IPS-18c (cell line): ENCODE measurements around the gene HMX2.
A peak's percentile ranks its signal among the peaks of the same experiment; 100 is the strongest.

Source experiments
- H3K4me3 ChIP-seq: 2 replicates; pipeline ENCODE4 v1.7.0; 2013; ENCODE audit warnings: low read depth, mild to moderate bottlenecking, low read length, moderate library complexity; ENCODE audit not compliant: insufficient read depth
- H3K9me3 ChIP-seq: one replicate; pipeline ENCODE4 v1.6.1; 2013; ENCODE audit warnings: mild to moderate bottlenecking, low read length, moderate library complexity; ENCODE audit not compliant: control insufficient read depth, insufficient read depth

HMX2 gene, protein sequence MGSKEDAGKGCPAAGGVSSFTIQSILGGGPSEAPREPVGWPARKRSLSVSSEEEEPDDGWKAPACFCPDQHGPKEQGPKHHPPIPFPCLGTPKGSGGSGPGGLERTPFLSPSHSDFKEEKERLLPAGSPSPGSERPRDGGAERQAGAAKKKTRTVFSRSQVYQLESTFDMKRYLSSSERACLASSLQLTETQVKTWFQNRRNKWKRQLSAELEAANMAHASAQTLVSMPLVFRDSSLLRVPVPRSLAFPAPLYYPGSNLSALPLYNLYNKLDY

DNA sequence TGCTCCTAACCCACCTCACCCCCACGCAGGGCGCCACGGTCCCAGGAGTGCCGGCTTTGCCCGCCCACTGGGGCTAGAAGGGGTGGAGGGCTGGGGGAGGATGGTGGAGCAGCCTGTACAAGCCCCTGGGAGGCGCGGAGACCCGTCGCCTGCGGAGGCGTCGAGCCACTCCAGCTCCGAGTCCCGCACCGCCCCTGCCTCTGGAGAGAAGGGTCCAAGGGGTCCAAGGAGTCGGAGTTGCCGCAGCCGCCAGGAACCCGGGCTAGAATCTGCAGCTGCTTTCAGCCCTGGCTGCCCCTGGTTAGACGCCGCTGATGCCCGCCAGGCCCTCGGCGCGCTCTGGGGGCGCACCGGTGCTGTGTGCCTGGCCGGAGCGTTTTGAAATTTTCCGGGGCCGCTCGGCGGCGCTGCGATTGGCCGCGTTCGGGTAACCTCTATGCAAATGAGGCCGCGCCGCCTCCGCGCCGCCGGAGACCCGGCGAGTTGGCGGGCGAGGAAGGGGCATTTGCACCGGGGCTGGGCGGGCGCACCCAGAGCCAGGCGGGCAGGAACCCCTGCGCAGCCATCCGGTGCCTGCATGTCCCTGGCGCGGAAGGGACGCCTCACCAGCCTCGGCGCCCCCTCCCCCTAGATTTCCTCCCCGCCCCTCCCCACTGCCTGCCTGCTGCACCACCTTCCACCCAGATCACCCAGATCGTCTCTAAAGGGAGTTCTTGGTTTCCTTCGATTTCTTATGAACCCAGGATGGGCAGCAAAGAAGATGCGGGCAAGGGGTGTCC lies at the start of gene HMX2:
Gene HMX2 (plus strand): TSS at position 502 of the 779 bp plus-strand sequence. CDS start 243 bp downstream, at position 745.
- peaks cover 6% of the 10 kb centered on the region for H3K9me3 ChIP-seq
- H3K4me3 ChIP-seq = peak within 1 kb of the TSS; percentile 44

DNA sequence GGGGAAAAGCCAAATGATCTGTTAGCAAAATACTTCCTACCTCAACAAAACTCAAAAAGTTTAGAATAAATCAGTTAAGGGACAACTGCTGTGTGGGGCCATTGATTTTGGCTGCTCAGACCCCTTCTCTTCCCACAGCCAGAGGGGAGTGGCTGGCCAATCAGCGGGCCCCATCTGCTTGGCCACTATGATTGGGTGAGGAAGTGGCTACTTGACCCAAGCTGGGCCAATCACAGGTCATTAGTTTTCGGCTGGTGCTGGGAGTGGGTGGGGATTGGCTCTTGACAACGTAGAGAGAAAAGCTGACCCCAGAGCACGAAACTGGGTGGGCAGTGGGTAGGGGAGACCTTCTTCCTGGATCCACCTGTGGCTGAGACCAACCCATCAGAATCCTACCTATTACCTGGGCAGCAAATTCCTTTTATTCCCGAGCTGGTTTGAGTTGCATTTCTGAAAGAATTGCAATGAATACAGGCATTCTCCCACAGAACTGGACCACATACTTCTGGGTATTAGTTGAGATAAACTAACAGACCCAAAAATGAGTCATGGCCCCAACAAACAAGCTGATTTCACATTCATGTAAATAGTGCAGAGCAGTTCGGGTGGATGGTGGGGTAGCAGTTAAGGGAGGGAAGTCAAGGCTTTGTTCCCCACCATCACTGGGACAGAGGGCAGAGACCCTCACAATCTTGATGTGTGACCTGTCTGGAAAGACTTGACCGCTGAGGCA lies 47.7 kb upstream of the HMX2 start:
- Histone ChIP-seq H3K9me3 (no peaks in the 10 kb centered on the region), H3K4me3 (no peak overlapping the region)

DNA sequence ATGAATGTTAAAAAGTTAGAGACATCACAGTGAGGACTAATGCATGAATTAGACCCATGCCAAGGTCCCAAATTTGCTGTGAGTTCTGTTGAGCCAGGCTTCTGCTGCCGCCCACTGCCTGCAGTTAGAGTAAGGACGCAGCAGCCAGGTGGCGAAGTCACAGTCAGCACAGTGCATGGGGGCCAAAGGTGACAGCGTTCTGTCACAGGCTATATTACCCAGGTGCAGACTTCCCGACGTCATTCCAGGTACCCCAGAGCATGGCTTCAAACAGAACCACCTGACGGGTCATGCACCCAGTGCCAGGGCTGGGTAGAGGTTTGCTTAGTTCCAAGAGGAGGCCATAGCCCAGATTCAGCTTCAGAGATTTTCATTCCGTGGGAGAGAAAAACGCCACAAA lies 46.1 kb upstream of the HMX2 start:
- Histone ChIP-seq H3K4me3 (no peak overlapping the region), H3K9me3 (no peaks in the 10 kb centered on the region)

DNA sequence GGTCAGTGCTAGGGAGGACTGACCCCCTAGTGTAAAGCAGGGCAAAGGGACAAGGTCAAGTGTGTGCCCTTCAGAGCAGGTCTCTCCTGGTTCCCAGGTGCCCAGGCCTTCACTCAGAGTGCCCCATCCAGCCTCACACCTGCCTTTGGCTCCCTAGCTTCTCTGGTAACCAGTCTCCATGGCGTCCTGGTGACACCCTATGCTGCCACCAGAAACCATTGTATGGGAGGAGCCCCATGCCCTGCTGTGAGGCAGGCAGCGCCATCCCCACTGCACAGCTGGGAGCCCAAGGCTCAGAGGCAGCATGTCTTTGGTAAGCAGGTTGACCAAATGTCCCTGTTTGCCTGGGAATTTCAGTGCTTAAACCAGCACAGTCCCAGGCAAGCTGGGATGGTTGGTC lies 45.3 kb upstream of the HMX2 start:
- Histone ChIP-seq H3K9me3 (no peaks in the 10 kb centered on the region), H3K4me3 (no peak overlapping the region)

DNA sequence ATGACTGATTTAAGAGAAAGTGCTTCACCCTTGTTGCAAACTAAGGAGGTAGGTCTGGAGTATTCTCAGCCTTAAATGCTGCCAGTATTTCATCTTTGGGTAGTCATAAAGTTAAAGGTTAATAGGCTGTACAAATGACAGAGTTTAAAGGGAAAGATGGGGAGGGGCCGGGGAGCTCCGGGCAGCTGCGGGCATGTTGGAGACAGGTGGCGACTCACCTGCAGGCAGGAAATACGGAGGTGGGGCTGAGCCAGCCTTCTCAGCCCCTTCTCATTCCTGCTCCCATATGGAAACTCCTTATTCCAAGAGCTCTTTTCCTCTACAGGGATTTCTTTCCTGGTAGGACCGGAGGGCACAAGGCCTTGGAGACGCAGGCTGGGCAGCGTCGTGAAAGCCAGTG lies 44.0 kb upstream of the HMX2 start:
- H3K9me3 ChIP-seq = no peaks in the 10 kb centered on the region
- no peak overlapping the region for H3K4me3 ChIP-seq

DNA sequence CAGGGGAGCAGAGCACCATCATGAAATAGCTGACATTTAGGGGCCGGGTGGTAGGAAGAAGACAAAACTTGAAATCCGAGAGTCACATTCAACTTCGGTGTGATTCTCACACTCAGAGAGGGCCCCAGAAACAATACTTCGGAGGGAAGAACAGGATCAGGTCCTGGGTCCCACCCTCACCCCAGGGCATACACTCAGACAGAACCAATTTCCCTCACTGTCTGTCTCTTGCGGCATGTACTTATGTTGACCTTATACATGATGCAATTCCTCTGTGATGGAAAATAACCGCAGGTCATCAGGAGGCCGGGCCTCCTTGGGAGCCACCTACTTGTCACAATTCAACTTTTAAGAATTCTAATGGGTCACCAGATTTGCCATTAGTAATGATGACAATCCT lies 38.5 kb upstream of the HMX2 start:
- Histone ChIP-seq H3K4me3 (no peak overlapping the region), H3K9me3 (no peaks in the 10 kb centered on the region)

DNA sequence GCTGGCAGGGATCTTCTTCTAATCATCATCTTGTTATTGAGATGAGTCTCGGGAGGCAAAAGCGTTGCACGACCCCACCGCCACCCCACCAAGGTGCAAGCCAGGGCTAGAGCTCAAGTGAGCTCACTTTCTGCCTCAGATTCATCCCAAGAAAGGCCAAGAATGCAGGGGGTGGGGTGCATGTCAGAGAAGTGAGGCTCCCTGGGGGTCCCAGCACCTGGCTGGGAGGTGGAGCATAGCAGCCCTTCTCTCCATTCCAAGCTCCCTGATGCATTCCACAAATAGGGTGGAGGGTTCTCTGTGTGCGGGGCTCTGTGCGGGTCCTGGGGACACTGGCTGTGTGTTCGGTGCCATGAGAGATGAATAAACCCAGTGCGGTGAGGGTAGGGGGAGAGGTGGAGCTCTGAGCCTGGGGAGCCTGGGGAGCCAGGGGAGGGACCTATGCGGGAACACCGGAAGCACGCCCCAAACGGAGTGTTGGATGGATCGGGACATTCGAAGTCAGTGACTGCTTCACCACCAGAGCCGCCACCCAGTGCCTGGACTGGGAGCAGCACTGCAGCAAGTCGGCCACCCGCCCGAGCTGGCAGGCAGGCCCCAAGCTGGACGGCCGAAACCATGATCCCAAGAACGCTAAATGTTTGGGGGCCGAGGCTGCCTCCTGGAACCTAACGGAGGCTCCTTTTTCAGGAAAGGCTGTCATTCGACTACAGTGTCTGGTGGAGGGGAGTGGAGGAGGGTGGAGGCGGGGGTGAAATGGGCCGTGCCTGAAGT lies 30.1 kb upstream of the HMX2 start:
- no peaks in the 10 kb centered on the region for H3K9me3 ChIP-seq
- peak overlapping the region; percentile 31 for H3K4me3 ChIP-seq

DNA sequence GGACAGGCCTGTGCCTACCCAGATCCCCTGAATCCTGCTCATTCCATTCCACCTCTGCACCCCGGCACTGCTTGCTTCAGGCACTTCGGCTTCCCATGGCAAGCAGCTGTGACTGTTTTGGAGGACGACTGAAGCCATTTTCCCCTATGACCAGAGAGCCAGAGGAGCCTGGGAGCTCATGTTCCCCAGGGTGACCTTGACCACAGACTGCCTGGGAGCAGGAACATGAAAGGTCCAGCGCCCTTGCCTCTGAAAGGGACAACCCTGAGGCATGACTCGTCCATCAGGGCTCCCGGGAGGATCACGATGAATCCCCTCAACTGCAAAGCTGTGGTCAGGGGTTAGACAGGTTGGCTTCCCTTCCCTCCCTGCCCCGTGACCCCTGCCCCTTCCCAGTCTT lies 28.9 kb upstream of the HMX2 start:
- Histone ChIP-seq H3K9me3 (no peaks in the 10 kb centered on the region), H3K4me3 (no peak overlapping the region)

DNA sequence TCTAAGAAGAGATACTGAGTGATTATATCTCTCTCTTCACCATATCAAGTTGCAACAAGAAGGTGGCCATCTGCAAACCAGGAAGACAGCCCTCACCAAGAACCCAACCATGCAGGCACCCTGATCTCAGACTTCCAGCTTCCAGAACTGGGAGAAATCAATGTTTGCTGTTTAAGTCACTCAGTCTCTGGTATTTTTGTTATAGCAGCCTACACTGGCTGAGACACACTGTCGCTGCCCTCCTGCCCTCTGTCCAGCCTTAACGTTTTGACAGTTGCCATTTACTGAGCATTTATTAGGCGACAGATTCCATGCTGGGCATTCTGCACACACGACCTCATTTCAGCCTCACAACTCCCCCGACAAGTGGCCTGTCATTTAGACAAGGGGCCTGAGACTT lies 21.7 kb upstream of the HMX2 start:
- H3K9me3 ChIP-seq = no peaks in the 10 kb centered on the region
- H3K4me3 ChIP-seq = no peak overlapping the region

DNA sequence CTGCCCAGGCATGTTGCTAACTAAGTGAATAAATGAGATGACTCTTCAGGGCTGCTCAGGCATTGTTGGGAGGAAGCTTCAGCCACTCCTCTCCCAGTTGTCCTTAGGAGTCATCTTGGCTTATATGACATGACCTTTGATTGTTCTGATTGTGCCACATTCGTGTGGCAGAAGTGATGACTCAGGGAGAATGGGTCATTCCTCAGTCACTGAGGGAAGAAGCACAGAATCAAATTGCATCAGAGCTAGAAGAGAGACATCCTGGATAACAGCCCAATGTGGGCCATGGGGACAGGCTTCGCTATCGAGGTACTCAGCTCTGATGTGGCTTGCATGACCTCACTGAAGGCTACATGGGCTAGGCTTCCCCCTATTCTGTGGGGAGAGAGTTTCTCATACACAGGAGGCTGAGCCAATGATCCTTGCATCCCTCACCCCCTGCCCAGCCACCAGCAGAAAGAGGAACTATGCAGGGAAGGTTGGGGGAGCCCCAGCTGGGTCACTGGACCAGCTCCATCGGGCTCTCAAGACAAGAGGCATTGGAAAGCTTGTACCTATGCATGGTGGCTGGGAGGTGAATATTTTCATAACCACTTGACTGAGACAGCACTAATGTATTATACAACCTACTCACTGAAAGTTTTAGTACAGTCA lies 18.2 kb upstream of the HMX2 start:
- Histone ChIP-seq H3K9me3 (no peaks in the 10 kb centered on the region), H3K4me3 (no peak overlapping the region)

DNA sequence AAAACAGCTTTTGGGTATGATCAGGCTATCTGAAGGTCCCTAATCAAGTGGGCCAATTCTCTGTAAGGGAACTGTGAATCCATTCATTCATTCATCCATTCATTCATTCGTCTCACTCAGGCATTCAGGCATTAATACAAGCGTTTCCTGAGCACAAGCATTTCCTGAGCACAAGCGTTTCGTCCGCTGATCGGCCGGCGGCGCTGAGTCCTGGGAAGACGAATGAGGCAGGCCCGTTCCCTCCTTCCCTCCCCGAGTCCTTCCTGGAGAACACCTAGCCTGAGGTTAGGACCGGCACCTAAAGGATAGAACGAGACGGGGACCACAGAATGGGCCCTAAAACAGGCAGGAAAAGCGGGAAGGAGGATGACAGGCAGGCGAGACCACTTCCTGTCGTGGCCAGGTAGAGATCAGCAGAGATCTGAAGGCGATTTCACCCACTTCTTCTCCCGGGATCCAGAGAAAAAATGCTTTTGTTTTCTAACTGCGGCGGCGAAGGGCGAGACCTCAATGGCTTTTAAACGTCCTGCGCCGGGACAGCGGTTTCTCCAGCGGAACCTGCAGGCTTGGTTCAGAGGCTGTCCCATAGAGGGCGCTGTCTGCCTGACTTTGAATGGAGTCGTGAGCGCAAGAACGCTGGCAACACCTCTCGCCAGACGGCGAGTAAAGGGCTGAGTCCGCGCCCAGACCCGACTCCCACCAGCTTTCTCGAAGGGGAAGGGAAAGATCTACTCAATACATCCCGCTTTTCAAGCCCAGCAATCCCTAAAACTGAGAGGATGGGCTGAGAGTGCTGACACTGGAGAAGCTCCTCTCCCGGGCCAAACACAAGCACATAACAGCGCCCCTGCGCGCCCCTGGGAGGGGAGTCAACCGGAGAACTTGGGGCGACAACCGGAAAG lies 15.1 kb upstream of the HMX2 start:
- Histone ChIP-seq H3K9me3 (no peaks in the 10 kb centered on the region), H3K4me3 (peak overlapping the region; percentile 34; the same call in 1 of the 2 replicates)

DNA sequence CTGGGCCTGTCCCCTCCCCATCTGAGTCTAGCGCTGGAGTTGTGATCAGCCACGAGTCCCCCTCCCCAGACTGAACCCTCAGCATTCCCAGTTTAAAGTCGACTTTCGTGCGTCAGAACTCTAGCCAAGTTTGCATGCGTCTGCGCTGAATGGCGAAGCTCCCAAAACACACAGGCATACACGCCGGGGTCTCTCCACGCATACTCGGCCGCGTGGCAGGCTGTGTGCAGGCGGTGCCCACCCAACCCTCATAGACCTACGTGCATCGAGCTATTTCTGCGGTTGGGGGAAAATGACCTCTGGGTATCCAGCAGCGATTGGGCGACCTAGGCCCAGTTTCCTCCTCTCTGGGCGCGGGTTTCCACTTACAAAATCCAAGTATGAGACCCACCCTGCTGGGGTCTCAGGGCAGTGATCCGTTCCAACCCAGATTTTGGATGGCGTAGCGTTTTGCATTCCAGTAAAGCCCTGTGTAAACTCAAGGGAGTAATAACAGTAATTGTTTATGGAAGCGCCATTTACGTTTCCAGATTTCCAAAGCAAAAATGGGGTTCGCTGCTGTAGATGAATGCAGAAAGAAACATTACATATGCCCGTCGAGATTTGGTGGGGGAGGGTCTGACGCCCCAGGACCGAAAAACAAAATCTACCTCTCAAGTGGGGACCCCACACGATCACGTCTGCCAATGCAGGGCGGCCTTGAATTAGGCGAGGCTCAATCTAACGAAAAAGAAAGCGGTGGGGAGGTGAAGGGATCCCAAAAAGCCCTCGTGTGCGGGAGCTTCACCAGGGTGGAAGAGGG lies 14.2 kb upstream of the HMX2 start:
- H3K4me3 ChIP-seq = peak overlapping the region; percentile 31
- H3K9me3 ChIP-seq = no peaks in the 10 kb centered on the region

DNA sequence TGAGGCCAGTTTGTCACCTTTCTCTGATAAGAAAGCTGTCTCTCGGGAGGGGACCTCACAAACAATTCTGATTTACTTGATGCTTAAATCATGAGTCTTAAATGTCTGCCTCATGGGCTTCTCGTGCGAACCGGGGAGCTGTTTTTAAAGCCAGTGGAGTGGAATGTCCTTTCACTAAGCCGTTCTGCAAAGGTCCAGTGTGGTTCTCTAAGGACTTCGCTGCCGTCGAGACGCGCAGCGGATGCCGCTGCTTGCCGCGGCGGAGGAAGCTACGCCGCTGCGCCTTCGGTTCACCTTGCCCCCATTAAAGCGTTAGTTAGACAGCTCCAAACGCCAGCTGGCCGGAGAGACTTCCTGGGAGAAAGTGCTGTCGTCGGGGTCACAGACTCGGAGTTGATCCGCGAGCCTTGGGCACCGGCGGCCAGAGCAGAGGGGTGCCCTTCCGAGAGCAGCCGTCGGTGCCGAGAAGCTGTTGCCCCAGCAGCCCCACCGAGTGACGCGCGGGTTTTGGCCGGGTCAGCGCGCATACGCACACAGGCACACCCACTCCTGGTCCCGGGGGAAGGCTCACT lies 13.5 kb upstream of the HMX2 start:
- no peaks in the 10 kb centered on the region for H3K9me3 ChIP-seq
- H3K4me3 ChIP-seq = peak overlapping the region; percentile 46

DNA sequence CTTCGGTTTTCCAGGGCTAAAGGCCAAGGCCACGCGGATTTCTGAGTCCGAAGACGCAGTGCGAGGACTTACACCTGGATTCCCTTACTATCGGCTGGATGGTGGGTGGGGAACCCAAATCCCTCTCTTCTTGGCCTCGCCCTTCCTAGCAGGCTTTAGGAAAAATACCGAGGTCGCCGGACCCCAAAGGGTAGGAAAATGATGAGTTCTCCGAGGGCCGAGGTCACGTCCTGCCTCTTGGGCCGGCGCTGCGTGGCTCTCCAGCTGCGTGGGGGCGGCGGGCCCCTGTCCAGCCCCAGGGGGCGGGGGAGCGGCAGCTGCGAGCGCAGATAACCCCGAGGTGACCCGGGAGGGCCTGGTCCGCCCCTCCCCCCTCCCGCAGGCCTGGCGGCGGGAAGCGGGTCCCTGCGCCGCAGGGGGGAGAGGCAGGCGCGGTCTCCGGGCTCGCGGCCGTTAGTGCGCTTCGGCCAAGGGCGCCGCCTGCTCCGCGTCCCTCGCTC lies 13.0 kb upstream of the HMX2 start:
- H3K4me3 ChIP-seq = peak overlapping the region; percentile 46
- H3K9me3 ChIP-seq = no peaks in the 10 kb centered on the region
